Osteocyte (in vitro differentiated cells): ENCODE data around the gene PILRA. TPM values are rescaled to one million over a fixed set of nuclear protein-coding genes. Genes with fewer than 3 reads are reported as not detected.
"Not testable (repeated sequence)": the region's sequence is repeated elsewhere in the genome, so short reads cannot be mapped to it uniquely, and the experiment has no call there.

Experiments
- DNase-seq: peaks from one replicate; pipeline ENCODE4 v3.0.0; 2021; ENCODE audit warnings: mixed read lengths; ENCODE audit not compliant: unreplicated experiment; ENCODE audit errors: extremely low spot score
- H3K27ac Mint-ChIP-seq: one replicate; pipeline ENCODE4 v1.8.0; 2021; ENCODE audit warnings: mild to moderate bottlenecking, mixed read lengths; ENCODE audit not compliant: unreplicated experiment
- H3K27me3 Mint-ChIP-seq: one replicate; pipeline ENCODE4 v1.8.0; 2021; ENCODE audit warnings: mixed read lengths; ENCODE audit not compliant: unreplicated experiment
- H3K36me3 Mint-ChIP-seq: one replicate; pipeline ENCODE4 v1.8.0; 2021; ENCODE audit warnings: mixed read lengths; ENCODE audit not compliant: unreplicated experiment
- H3K4me1 Mint-ChIP-seq: one replicate; pipeline ENCODE4 v1.8.0; 2021; ENCODE audit warnings: mixed read lengths; ENCODE audit not compliant: unreplicated experiment
- H3K4me3 Mint-ChIP-seq: one replicate; pipeline ENCODE4 v1.8.0; 2021; ENCODE audit warnings: mild to moderate bottlenecking, moderate library complexity, mixed read lengths; ENCODE audit not compliant: unreplicated experiment
- H3K9me3 Mint-ChIP-seq: one replicate; pipeline ENCODE4 v1.8.0; 2021; ENCODE audit warnings: mixed read lengths; ENCODE audit not compliant: unreplicated experiment
- CTCF ChIP-seq: fragments of 200-600 bp; sonication (generic); IDR thresholded peaks from 2 replicates; pipeline ENCODE4 v1.5.0; 2021; ENCODE audit warnings: antibody characterized with exemption, mild to moderate bottlenecking, moderate library complexity
- total RNA-seq: library from RNA; stranded (reverse); gene quantifications from 2 replicates; pipeline ENCODE4 v1.2.1, GENCODE V29; 2021

PILRA gene
- total RNA-seq, 1 donor from 2014 or later, result 2.5 TPM

DNA sequence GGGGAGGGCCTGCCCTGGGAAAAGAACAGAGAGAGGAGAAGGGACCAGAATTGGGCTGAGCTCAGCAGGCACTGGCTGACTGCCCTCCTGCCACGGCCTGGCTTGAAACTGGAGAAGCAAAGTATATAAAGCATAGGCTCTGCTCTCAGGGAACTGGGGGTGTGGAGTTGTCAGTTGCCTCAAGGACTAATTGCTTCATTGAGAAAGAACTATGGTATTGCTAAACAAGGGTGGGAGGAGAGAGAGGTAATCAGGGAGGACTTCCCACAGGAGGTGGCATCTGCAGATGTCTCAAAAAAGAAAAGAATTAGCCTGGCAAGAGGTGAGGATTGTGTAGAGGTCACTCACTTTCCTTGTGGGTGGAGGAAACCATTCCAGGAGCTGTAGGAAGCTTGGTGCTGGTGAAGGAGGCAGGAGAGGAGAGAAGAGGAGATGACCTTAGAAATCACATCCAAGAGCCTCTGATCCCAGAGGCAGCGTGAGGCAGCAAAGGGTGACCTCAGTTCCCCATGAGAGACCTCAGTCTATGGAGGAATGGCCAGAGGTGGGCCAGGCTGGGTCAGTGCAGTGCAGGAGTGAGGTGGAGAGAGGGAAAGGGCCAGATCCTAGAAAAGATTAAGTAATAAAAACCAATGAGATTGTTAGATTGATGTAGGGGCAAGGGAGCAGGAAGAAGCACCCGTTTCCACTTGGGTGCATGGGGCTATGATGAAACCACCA, 13.0 kb upstream of the PILRA start:
- TF ChIP-seq CTCF, result no peak
- H3K4me1 Mint-ChIP-seq, result no peaks in the 10 kb centered on the region
- H3K4me3 Mint-ChIP-seq, result no peak overlapping the region
- DNase-seq, result no peak
- H3K36me3 Mint-ChIP-seq, result peaks cover 41% of the 10 kb centered on the region
- H3K27ac Mint-ChIP-seq, result no peak overlapping the region
- no peaks in the 10 kb centered on the region for H3K27me3 Mint-ChIP-seq
- H3K9me3 Mint-ChIP-seq, result no peaks in the 10 kb centered on the region

DNA sequence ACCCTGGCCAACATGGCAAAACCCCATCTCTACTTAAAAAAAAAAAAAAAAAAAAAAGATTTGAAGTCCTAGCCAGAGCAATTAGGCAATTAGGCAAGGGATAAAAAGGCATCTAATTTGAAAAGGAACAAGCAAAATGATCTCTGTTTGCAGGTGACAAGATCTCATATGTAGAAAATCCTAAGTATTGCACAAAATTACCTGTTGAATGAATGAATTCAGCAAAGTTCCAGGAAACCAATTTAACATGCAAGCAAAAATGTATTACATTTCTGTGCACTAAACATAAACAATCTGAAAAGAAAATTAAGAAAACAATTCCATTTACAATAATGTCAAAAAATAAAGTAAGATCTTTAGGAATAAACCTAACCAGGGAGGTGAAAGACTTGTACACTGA, 10.2 kb upstream of the PILRA start:
- Mint-ChIP-seq H3K4me3 (no peak overlapping the region), H3K36me3 (peaks cover 41% of the 10 kb centered on the region), H3K9me3 (no peaks in the 10 kb centered on the region), H3K4me1 (no peaks in the 10 kb centered on the region), H3K27ac (no peak overlapping the region), H3K27me3 (no peaks in the 10 kb centered on the region)
- DNase-seq, result no peak
- no peak for TF ChIP-seq CTCF

DNA sequence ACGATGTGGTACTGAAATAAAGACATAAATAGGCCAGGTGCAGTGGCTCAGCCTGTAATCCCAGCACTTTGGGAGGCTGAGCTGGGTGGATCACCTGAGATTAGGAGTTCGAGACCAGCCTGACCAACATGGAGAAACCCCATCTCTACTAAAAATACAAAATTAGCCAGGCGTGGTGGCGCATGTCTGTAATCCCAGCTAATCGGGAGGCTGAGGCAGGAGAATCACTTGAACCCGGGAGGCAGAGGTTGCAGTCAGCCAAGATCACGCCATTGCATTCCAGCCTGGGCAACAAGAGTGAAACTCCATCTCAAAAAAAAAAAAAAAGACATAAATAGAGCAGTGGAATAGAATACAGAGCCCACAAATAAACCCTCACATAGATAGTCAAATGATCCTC, 9.5 kb upstream of the PILRA start:
- peaks cover 41% of the 10 kb centered on the region for H3K36me3 Mint-ChIP-seq
- H3K9me3 Mint-ChIP-seq, H3K4me3 Mint-ChIP-seq, DNase-seq, H3K27ac Mint-ChIP-seq, H3K27me3 Mint-ChIP-seq, H3K4me1 Mint-ChIP-seq: not testable (repeated sequence)

- Mint-ChIP-seq H3K4me3 (no peak overlapping the region), H3K27me3 (no peaks in the 10 kb centered on the region), H3K27ac (no peak overlapping the region), H3K36me3 (peaks cover 37% of the 10 kb centered on the region), H3K4me1 (no peaks in the 10 kb centered on the region), H3K9me3 (no peaks in the 10 kb centered on the region)
- TF ChIP-seq CTCF, result no peak
- no peak for DNase-seq
These were observed 8.8 kb upstream of the PILRA start for GRCh38 chr7:100364480-100364879.

- not testable (repeated sequence) for H3K4me1 Mint-ChIP-seq, H3K27ac Mint-ChIP-seq, DNase-seq, H3K27me3 Mint-ChIP-seq, H3K9me3 Mint-ChIP-seq, H3K4me3 Mint-ChIP-seq
- peaks cover 29% of the 10 kb centered on the region for H3K36me3 Mint-ChIP-seq
These were observed 7.3 kb upstream of the PILRA start for GRCh38 chr7:100365998-100366367.

DNA sequence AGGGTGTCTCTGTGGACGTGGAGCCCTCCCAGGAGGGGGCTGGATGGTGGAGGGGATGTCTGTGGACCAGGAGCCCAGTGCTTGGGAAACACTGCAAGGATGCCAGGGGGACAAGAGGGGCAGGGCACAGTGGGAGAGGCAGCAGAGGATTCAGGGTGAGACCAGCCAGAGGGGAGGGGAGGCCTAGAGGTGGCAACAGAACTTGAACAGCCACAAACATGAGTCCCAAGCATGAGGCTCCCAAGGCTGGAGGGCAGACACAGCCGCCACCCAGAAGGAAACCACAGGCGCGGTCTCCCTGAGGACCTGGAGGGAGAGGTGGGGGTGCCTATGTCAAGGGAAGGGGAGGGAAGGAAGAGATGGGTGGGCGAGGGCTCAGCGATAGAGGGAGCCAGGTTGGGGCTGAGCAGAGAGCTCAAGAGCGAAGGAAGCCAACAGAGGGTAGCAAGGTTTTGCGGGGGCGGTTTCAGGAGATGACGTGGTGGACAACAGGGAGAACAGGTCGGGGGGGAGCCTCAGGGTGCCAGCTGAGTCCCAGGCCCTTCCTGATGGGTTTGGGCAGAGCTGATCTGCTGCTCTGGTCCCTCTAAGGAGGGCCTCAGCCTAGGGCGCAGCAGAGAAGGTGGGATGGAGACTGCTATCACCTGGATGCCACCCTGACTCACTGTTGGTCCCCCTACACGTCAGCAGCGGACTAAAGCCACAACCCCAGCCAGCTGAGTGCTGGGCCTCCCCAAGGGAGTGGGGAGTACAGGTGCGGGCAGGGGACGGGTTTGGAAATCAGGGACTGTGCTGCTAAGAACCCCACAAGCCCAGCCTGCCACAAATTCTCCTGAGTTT, 6.7 kb upstream of the PILRA start:
- DNase-seq, result no peak
- TF ChIP-seq CTCF, result no peak
- Mint-ChIP-seq H3K9me3 (no peaks in the 10 kb centered on the region), H3K36me3 (peaks cover 27% of the 10 kb centered on the region), H3K27ac (no peak overlapping the region), H3K4me3 (no peak overlapping the region), H3K4me1 (no peaks in the 10 kb centered on the region), H3K27me3 (no peaks in the 10 kb centered on the region)
